Loucy (cell line): ENCODE data around the gene RAB15.

Source experiments
- H2AFZ ChIP-seq: fragments of 200-600 bp; sonication (generic); 2 replicates; pipeline ENCODE4 v1.6.0; 2016; ENCODE audit warnings: antibody characterized with exemption, mild to moderate bottlenecking, low read length, moderate library complexity
- H3F3A ChIP-seq: fragments of 200-600 bp; 2 replicates; pipeline ENCODE4 v1.6.0; 2016; ENCODE audit warnings: antibody characterized with exemption, low read depth, mild to moderate bottlenecking
- H3K27me3 ChIP-seq: fragments of 200-600 bp; sonication (generic); 2 replicates; pipeline ENCODE4 v1.6.1; 2014; ENCODE audit warnings: low read length, mild to moderate bottlenecking; ENCODE audit not compliant: insufficient read depth, poor library complexity, severe bottlenecking
- H3K36me3 ChIP-seq: fragments of 200-600 bp; sonication (generic); 2 replicates; pipeline ENCODE4 v1.6.1; 2016; ENCODE audit warnings: low read length; ENCODE audit not compliant: insufficient read depth
- H3K4me1 ChIP-seq: fragments of 200-600 bp; sonication (generic); 2 replicates; pipeline ENCODE4 v1.5.1; 2014; ENCODE audit warnings: low read length, mild to moderate bottlenecking; ENCODE audit not compliant: insufficient read depth, poor library complexity, severe bottlenecking
- H3K4me2 ChIP-seq: fragments of 200-600 bp; sonication (generic); 2 replicates; pipeline ENCODE4 v1.6.0; 2014; ENCODE audit warnings: antibody characterized with exemption, low read length, low read depth, mild to moderate bottlenecking; ENCODE audit not compliant: poor library complexity, severe bottlenecking
- H3K4me3 ChIP-seq: fragments of 200-600 bp; sonication (generic); 2 replicates; pipeline ENCODE4 v1.5.1; 2014; ENCODE audit warnings: low read length, mild to moderate bottlenecking, mixed read lengths; ENCODE audit not compliant: poor library complexity, severe bottlenecking
- H3K79me2 ChIP-seq: fragments of 200-600 bp; sonication (generic); 2 replicates; pipeline ENCODE4 v1.6.1; 2014; ENCODE audit warnings: low read length; ENCODE audit not compliant: insufficient read depth
- H3K9ac ChIP-seq: fragments of 200-600 bp; sonication (generic); 2 replicates; pipeline ENCODE4 v1.6.0; 2014; ENCODE audit warnings: mild to moderate bottlenecking, low read depth, low read length, moderate library complexity; ENCODE audit not compliant: poor library complexity, severe bottlenecking
- H3K9me2 ChIP-seq: fragments of 200-600 bp; sonication (generic); replicated peaks from 2 replicates; pipeline ENCODE4 v1.6.1; 2016; ENCODE audit warnings: low read depth, low read length, mixed read lengths
- H3K9me3 ChIP-seq: fragments of 200-600 bp; sonication (generic); 2 replicates; pipeline ENCODE4 v1.6.1; 2014; ENCODE audit warnings: mild to moderate bottlenecking, antibody characterized with exemption, low read length, low read depth; ENCODE audit not compliant: insufficient read depth
- H4K20me1 ChIP-seq: fragments of 200-600 bp; sonication (generic); 2 replicates; pipeline ENCODE4 v1.6.0; 2014; ENCODE audit warnings: antibody characterized with exemption, low read length, mild to moderate bottlenecking; ENCODE audit not compliant: insufficient read depth, poor library complexity, severe bottlenecking
- CTCF ChIP-seq: fragments of 200-600 bp; sonication (generic); conservative IDR thresholded peaks from 2 replicates; pipeline ENCODE4 v1.5.1; 2014; ENCODE audit warnings: mild to moderate bottlenecking, antibody characterized with exemption, low read length
- EZH2phosphoT487 ChIP-seq: fragments of 200-600 bp; IDR thresholded peaks from 2 replicates; pipeline ENCODE4 v1.6.1; 2018; ENCODE audit warnings: antibody characterized with exemption, mild to moderate bottlenecking, moderate library complexity, borderline replicate concordance

Gene RAB15

GRCh38 chr14:65003394-65003793 lies 31.3 kb upstream of the RAB15 start:
- Histone ChIP-seq H3K4me3 (no peak overlapping the region), H3K9me3 (no peaks in the 10 kb centered on the region), H3F3A (no peaks in the 10 kb centered on the region), H3K27me3 (no peaks in the 10 kb centered on the region), H3K9me2 (no peaks in the 10 kb centered on the region), H3K4me1 (peaks cover 5% of the 10 kb centered on the region), H3K4me2 (no peak overlapping the region), H3K36me3 (peaks cover 43% of the 10 kb centered on the region; the same call in 1 of the 2 replicates), H4K20me1 (peaks cover 7% of the 10 kb centered on the region), H3K79me2 (peaks cover 55% of the 10 kb centered on the region), H3K9ac (no peak overlapping the region), H2AFZ (no peak overlapping the region)
- TF ChIP-seq CTCF (no peak), EZH2phosphoT487 (no peak)

DNA sequence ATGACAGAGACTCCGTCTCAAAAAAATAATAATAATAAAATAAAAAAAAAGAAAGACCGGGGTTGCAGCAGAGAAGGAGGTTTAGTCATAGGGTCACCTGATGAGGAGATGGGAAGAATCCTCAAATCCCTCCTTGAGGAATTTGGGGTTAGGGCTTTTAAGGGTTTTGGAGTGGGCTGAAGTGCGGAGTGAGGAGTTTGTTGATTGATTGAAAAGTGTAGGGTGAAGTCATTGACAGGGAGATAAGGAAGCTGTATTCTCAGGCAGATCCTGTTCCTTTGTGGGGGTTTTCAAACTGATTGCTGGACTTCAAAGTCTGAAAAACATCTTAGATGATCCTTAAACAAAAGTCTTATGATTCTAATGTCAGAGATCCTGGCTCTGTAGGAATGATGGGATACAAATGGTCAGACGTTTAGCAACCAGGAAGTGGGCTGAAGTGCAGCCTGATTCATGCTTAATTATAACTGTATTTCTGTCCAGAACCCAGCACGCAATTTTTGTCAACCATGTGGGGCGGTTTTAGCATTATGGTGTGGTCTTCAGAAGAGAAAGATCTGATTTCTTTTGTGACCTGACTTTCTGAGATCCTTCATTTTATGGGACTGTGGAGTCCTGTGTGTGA lies 30.6 kb upstream of the RAB15 start:
- no peaks in the 10 kb centered on the region for H3K9me3 ChIP-seq
- H3K36me3 ChIP-seq: peaks cover 36% of the 10 kb centered on the region; the same call in 1 of the 2 replicates
- H3K9ac ChIP-seq: no peak overlapping the region
- H3F3A ChIP-seq: no peaks in the 10 kb centered on the region
- no peak for TF ChIP-seq CTCF
- TF ChIP-seq EZH2phosphoT487: no peak
- no peak overlapping the region for H3K4me3 ChIP-seq
- H3K4me2 ChIP-seq: no peak overlapping the region
- no peak overlapping the region for H2AFZ ChIP-seq
- no peaks in the 10 kb centered on the region for H3K9me2 ChIP-seq
- peaks cover 10% of the 10 kb centered on the region for H4K20me1 ChIP-seq
- no peaks in the 10 kb centered on the region for H3K27me3 ChIP-seq
- peaks cover 62% of the 10 kb centered on the region for H3K79me2 ChIP-seq
- peaks cover 8% of the 10 kb centered on the region for H3K4me1 ChIP-seq

DNA sequence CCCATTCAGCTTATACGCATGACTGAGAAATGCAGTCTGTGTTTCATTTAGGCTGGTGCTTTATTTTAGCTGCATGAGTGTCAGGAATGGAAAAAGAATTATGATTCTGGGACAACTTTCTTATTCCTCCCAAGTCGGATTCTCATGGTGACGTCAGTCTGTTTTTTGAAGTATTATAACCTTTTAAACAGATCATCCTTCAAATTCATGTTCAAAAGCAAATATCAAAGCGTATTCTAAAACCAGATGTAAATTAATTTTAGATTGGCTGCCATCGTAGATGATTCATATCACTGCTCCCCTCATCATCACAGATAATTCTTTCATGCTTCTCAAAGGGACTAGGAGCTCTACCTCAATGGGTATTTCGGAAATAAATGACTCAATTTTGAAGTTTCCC lies 29.6 kb upstream of the RAB15 start:
- Histone ChIP-seq H3K4me3 (no peak overlapping the region), H3K79me2 (peaks cover 72% of the 10 kb centered on the region)

More for the DNA sequence above, 29.6 kb upstream of the RAB15 start:
- TF ChIP-seq CTCF: no peak
- no peak for TF ChIP-seq EZH2phosphoT487
- Histone ChIP-seq H3F3A (no peaks in the 10 kb centered on the region), H3K4me1 (peaks cover 18% of the 10 kb centered on the region), H3K36me3 (peaks cover 26% of the 10 kb centered on the region; the same call in 1 of the 2 replicates), H3K9me3 (no peaks in the 10 kb centered on the region), H3K27me3 (no peaks in the 10 kb centered on the region), H2AFZ (no peak overlapping the region), H4K20me1 (peaks cover 14% of the 10 kb centered on the region), H3K4me2 (no peak overlapping the region), H3K9me2 (no peaks in the 10 kb centered on the region), H3K9ac (no peak overlapping the region)
